HUES48 (cell line): ENCODE data around the gene RARRES2.
"Not testable (repeated sequence)": the region's sequence is repeated elsewhere in the genome, so short reads cannot be mapped to it uniquely, and the experiment has no call there.

Source experiments
- H3K27ac ChIP-seq: one replicate; pipeline ENCODE4 v1.7.0; 2013; ENCODE audit warnings: low read depth, low read length, inconsistent platforms
- H3K27me3 ChIP-seq: 2 replicates; pipeline ENCODE4 v1.6.1; 2013; ENCODE audit warnings: mild to moderate bottlenecking, low read length; ENCODE audit not compliant: control insufficient read depth, insufficient read depth
- H3K36me3 ChIP-seq: 2 replicates; pipeline ENCODE4 v1.6.1; 2013; ENCODE audit warnings: low read length; ENCODE audit not compliant: control insufficient read depth, insufficient read depth
- H3K4me1 ChIP-seq: 2 replicates; pipeline ENCODE4 v1.6.1; 2013; ENCODE audit warnings: mild to moderate bottlenecking, low read length; ENCODE audit not compliant: control insufficient read depth, insufficient read depth
- H3K4me3 ChIP-seq: 2 replicates; pipeline ENCODE4 v1.5.1; 2013; ENCODE audit warnings: mild to moderate bottlenecking, low read depth, low read length
- H3K9ac ChIP-seq: 2 replicates; pipeline ENCODE4 v1.6.1; 2013; ENCODE audit warnings: mild to moderate bottlenecking, low read depth, low read length, moderate library complexity
- H3K9me3 ChIP-seq: 2 replicates; pipeline ENCODE4 v1.6.1; 2013; ENCODE audit warnings: low read length; ENCODE audit not compliant: control insufficient read depth, insufficient read depth

RARRES2 gene

DNA sequence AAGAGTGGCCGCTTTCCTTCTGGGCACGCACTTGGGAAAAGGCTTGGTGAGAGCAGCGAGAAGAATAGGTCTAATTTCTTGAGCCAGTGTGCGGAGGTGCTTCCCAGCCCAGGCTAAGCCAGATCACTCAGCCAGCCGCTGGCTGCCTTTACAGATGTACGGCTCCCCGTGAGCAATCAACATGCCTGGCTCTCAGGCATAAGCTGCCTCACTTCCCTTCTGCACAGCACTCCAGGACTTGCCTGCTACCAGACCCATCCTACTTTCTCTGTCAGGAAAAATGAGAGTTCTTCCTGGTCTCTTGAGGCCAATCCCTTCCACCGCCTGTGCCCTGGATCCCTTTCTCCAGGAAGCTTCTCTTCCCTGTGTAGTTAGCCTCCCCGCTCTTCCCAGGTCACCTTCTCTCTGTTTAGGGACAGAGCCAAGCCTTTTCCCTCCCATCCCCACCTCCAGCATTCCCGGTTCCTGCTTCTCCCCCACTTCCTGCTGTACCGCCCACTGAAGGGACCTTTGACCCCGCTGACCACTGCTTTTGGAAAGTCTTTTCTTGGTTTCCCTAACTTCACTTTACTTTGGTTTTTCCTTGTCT, 17.0 kb downstream of the RARRES2 start:
- H3K4me1 ChIP-seq = peaks cover 26% of the 10 kb centered on the region
- no peaks in the 10 kb centered on the region for H3K9me3 ChIP-seq
- no peaks in the 10 kb centered on the region for H3K27me3 ChIP-seq
- peak overlapping the region; percentile 80 for H3K27ac ChIP-seq
- 0 out of 2 replicates have a peak overlapping the region, but pooled peaks have one; percentile 86 for H3K9ac ChIP-seq
- H3K4me3 ChIP-seq = peak overlapping the region; percentile 82
- peaks cover 43% of the 10 kb centered on the region for H3K36me3 ChIP-seq

DNA sequence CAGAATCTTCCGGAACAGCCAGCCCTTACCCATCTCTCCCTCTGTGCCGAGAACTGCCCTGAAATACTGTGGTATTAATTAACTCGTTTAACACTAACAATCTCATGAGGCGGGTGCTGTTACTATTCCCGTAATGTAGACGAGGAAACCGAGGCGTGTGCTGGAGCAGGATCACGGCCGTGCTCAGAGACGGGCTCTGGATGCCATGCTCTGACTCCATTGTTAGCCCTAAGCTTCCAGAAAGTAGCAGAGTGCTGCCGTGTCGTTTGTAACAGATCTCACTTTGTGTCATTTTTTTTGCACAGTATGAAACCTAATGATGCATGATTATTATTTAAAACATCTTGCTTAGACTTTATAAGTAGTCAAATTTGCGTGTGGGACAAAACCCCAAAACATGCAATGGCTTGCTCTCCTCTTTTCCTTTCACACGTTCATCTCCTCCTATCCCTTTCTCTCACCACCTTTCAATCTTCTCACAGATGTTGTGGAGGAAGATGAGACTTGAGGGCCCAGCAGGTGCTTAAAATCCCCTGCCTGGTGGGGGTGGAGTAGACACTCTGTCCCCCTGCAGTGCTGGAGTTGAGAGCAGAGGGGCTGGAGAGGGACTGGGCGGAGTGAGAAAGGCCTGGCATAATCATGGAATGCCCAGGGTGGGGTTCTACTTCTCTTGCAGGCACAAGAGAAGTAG, 17.6 kb downstream of the RARRES2 start:
- Histone ChIP-seq H3K9me3 (no peaks in the 10 kb centered on the region), H3K4me3 (peak overlapping the region; percentile 82), H3K4me1 (peaks cover 20% of the 10 kb centered on the region), H3K27ac (peak overlapping the region; percentile 80), H3K9ac (peak overlapping the region; percentile 86), H3K36me3 (peaks cover 38% of the 10 kb centered on the region), H3K27me3 (no peaks in the 10 kb centered on the region)

DNA sequence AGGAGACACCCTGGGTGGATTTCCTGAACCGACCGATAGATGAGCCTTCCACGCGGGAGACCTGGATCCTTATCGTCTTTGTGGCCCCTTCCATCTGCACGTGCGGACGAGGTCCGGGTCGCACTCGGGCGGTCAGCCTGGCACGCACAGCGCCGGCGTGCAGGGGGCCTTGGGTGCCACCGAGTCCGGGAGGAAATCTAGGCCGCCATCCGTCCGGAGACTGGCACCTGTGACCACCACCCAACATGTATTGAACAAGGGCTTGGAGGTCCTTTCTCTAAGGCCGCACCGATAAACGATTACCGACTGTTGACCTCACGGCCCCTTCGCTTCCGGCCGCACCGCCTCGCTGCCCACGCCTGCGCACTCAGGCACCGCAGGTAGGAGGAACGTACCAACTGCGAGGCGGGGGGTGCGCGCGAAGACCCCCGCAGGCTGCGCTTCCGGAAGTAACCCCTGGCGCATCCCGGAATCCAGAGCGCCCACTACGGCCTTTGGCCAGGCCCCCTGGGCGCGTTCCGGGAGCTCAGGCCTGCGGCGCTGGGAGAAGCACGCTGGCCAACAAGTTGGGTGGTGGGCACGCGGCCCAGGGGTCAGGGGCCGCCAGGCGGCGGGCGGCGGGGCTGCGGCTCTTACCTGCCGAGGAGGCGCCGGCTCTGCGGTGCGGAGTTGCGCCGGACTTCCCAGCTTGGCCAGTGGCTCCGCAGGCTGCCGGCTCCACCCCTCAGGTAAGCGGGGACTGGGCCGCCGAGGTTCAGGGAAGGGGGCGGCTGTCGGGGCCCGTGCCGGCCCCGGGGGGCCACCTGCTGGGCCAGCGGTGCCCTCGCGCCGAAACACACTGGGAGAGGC, 18.4 kb downstream of the RARRES2 start, which contains the start of the genes ACTR3C and LRRC61:
ACTR3C (minus strand) TSS at position 713 of the 849 bp plus-strand sequence. CDS start 28,249 bp downstream, outside the sequence.
LRRC61 (plus strand) TSS at position 523 of the 849 bp plus-strand sequence. CDS start 13,507 bp downstream, outside the sequence.
- Histone ChIP-seq H3K4me3 (peak within 1 kb of the TSS; percentile 82), H3K9me3 (no peaks in the 10 kb centered on the region), H3K27ac (peak within 1 kb of the TSS; percentile 80), H3K4me1 (peaks cover 12% of the 10 kb centered on the region), H3K27me3 (no peaks in the 10 kb centered on the region), H3K36me3 (peaks cover 31% of the 10 kb centered on the region), H3K9ac (peak within 1 kb of the TSS; percentile 86)

DNA sequence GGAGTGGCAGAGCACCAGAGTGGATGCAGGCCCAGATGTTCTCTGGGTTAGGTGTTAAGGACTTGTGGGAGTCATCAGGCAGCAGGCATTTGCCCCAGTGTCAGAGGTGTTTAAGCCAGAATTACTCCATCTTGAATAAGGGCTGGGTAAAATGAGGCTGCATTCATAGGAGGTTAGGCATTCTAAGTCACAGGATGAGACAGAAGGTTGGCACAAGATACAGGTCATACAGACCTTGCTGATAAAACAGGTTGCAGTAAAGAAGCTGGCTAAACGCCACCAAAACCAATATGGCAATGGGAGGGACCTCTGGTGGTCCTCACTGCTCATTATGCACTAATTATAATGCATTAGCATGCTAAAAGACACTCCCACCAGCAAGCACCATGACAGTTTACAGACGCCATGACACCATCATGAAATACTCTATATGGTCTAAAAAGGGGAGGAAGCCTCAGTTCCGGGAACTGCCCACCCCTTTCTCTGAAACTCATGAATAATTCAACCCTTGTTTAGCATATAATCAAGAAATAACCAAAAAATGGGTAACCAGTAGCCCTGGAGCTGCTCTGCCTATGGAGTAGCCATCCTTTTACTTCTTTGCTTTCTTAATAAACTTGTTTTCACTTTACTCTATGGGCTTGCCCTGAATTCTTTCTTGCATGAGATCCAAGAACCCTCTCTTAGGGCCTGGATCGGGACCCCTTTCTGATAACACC, 19.2 kb downstream of the RARRES2 start:
- Histone ChIP-seq H3K36me3 (peaks cover 23% of the 10 kb centered on the region), H3K4me3 (peak overlapping the region; percentile 82), H3K27ac (peak overlapping the region; percentile 80), H3K9me3 (no peaks in the 10 kb centered on the region), H3K27me3 (no peaks in the 10 kb centered on the region), H3K9ac (peak overlapping the region; percentile 86), H3K4me1 (peaks cover 19% of the 10 kb centered on the region)

DNA sequence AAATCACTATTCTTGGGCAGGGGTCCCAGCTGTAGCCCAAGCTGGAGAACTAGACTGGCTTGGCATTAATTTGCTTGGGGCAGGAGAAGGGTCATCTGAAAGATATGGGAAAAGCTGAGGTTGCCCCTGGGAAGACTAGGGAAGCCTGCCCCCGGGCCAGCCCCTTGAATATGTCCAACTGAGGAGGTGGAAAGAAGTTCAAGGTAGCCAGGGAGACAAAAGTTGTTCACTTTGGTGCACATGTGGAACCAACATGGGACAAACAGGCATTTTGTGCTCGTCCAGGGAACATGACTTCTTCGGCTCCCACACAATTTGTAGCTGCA, 19.7 kb downstream of the RARRES2 start:
- no peak overlapping the region for H3K9ac ChIP-seq
- no peak overlapping the region for H3K27ac ChIP-seq
- no peak overlapping the region for H3K4me3 ChIP-seq
- no peaks in the 10 kb centered on the region for H3K27me3 ChIP-seq
- no peaks in the 10 kb centered on the region for H3K9me3 ChIP-seq
- H3K36me3 ChIP-seq = peaks cover 18% of the 10 kb centered on the region
- peaks cover 19% of the 10 kb centered on the region for H3K4me1 ChIP-seq

DNA sequence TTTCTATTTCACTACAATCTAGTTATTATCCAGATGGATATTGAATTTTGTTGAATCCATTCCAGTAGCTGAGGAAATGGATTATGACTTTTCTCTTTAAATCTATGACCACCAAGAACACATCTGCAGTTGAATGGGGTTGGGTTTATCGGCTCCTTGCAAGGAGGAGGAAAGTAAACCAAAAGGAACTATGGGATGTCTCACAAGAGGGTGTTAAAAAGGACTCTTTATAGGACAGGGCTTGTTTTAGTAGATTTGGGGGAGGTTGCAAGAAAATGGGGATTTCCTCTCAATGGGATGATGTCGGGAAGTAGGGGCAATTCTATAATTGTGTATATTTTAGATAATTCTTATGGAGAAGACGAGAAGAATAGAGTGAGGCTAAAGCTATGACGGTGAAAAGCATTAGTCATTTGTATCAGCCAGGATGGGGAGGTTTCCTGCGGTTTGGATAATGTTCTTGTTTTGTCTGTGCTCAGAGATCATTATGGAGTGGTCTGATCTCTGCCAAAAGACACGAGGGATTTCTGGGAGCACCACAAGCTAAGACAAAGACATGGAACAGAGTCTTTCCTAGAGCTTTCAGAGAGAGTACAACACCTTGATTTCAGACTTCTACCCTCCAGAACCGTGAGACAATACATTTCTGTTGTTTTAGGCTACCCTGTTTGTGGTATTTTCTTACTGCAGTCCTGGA, 23.5 kb downstream of the RARRES2 start:
- Histone ChIP-seq H3K4me3 (no peak overlapping the region), H3K9ac (no peak overlapping the region; the same call in 1 of the 2 replicates), H3K4me1 (peaks cover 29% of the 10 kb centered on the region), H3K27me3 (no peaks in the 10 kb centered on the region), H3K36me3 (no peaks in the 10 kb centered on the region), H3K9me3 (no peaks in the 10 kb centered on the region), H3K27ac (peak overlapping the region; percentile 73)

DNA sequence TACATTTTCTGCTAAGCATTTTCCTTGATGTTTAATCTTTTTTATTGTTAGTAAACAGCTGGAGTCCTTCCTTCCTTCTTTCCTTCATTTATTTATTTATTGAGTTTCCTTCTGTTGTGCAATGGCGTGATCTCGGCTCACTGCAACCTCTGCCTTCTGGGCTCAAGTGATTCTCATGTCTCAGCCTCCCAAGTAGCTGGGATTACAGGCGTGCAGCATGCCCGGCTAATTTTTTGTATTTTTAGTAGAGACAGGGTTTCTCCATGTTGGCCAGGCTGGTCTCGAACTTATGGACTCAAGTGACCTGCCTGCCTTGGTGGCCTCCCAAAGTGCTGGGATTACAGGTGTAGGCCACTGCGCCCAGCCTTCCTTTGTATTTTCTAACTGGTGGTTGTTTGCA, 24.4 kb downstream of the RARRES2 start:
- H3K9ac ChIP-seq, H3K27ac ChIP-seq, H3K4me3 ChIP-seq, H3K27me3 ChIP-seq, H3K9me3 ChIP-seq, H3K36me3 ChIP-seq: not testable (repeated sequence)
- H3K4me1 ChIP-seq = peaks cover 31% of the 10 kb centered on the region

DNA sequence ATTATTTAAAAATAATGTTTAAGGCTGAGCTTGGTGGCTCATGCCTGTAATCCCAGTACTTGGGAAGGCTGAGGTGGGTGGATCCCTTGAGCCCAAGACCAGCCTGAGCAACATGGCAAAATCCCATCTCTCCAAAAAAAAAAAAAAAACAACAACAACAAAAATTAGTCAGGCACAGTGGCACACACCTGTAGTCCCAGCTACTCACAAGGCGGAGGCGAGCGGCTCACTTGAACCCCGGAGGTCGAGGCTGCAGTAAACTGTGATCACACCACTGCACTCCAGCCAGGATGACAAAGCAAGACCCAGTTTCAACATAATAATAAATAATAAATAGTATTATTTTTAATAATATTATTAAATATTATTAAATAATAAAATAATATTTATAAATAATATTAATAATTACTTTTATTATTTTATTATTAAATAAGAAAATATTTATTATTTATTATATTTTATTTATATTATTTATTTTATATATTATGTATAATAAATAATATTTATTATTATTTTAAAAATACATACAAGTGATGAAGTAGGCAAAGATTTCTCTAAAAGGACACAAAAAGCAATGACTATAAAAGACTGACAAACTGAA, 26.7 kb downstream of the RARRES2 start:
- Histone ChIP-seq H3K27me3 (peaks cover 4% of the 10 kb centered on the region; the same call in 1 of the 2 replicates), H3K4me1 (peaks cover 36% of the 10 kb centered on the region)

DNA sequence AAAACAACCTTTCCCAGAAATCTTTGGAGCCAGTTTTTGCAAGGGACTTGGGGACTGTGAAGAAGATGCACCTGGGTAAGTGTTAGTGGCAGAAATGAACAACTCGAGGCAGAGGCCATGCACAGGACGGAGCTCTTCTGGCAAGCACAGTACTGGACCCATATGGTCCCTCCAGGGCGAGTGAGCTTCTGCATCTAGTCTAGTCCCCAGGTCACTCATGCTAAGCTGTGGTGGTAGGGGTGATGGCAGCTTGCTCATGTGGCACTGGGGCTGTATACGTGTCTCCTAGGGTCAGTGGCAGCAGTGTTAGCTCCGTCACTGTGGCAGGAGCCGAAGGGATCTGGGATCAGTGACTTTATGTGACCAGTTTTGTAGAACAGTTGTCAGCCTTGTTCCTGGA, 27.6 kb downstream of the RARRES2 start:
- peaks cover 9% of the 10 kb centered on the region for H3K27me3 ChIP-seq
- H3K36me3 ChIP-seq = no peaks in the 10 kb centered on the region
- peaks cover 36% of the 10 kb centered on the region for H3K4me1 ChIP-seq
- no peak overlapping the region for H3K4me3 ChIP-seq
- H3K27ac ChIP-seq = no peak overlapping the region
- no peak overlapping the region for H3K9ac ChIP-seq
- no peaks in the 10 kb centered on the region for H3K9me3 ChIP-seq

More for the DNA sequence above, 26.7 kb downstream of the RARRES2 start:
- H3K4me3 ChIP-seq = no peak overlapping the region
- H3K9me3 ChIP-seq = no peaks in the 10 kb centered on the region
- H3K27ac ChIP-seq = no peak overlapping the region
- H3K36me3 ChIP-seq = no peaks in the 10 kb centered on the region
- H3K9ac ChIP-seq = no peak overlapping the region

DNA sequence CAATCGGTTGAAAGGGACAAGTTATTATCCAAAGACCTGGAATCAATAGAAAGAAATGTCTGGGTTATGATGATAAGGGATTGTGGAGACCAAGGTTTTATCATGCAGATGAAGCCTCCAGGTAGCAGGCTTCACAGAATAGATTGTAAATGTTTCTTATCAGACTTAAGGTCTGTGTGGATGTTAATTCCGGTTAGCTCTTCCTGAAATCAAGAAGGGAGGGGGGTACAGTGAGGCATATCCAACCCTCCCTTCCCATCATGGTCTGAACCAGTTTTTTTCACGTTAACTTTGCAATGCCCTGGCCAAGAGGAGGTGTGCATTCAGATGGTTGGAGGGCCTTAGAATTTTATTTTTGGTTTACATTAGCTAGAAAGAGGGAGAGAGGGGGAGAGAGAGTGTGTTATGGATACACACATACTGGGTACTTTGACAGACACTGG, 28.0 kb downstream of the RARRES2 start:
- H3K27ac ChIP-seq = no peak overlapping the region
- H3K36me3 ChIP-seq = no peaks in the 10 kb centered on the region
- no peak overlapping the region for H3K4me3 ChIP-seq
- H3K9ac ChIP-seq = no peak overlapping the region
- H3K4me1 ChIP-seq = peaks cover 36% of the 10 kb centered on the region
- H3K27me3 ChIP-seq = peaks cover 9% of the 10 kb centered on the region
- no peaks in the 10 kb centered on the region for H3K9me3 ChIP-seq
